LNCaP clone FGC (cell line): ENCODE data around the gene GRM8.

Experiments
- DNase-seq: peaks from one replicate; pipeline ENCODE4 v3.0.0-alpha.2; 2011; ENCODE audit warnings: low read depth
- H3K4me3 ChIP-seq: 2 replicates; pipeline ENCODE4 v1.5.1; 2011; ENCODE audit warnings: mild to moderate bottlenecking, low read depth, low read length, control low read depth
- TF ChIP-seq, protein P1 (sequence below): IDR thresholded peaks from 2 replicates; pipeline ENCODE4 v1.5.1; 2012; ENCODE audit warnings: mild to moderate bottlenecking; ENCODE audit not compliant: control insufficient read depth, insufficient read depth; ENCODE audit errors: extremely low read depth

Gene GRM8

DNA sequence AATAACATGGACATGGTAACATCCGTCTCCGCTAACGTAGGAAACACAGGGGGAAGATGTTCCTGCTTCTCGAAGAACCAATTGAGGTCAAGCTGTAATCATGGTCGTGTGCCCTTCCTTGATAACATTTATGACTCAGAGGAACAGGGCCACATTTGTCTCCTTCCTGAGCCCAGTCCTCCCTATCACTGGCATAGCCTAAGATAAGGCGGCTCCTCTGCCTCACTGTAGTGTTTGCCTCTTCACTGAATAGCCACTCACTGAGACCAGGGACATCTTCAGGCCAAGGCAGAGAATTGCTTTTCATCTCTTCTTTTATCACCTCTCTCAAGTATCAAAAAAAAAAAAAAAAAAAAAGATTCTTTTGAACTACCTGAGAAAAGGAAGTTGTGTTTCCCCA is 5.4 kb upstream of the GRM8 start:
- H3K4me3 ChIP-seq, result no peak overlapping the region
- no peak for DNase-seq
- TF ChIP-seq, protein P1, sequence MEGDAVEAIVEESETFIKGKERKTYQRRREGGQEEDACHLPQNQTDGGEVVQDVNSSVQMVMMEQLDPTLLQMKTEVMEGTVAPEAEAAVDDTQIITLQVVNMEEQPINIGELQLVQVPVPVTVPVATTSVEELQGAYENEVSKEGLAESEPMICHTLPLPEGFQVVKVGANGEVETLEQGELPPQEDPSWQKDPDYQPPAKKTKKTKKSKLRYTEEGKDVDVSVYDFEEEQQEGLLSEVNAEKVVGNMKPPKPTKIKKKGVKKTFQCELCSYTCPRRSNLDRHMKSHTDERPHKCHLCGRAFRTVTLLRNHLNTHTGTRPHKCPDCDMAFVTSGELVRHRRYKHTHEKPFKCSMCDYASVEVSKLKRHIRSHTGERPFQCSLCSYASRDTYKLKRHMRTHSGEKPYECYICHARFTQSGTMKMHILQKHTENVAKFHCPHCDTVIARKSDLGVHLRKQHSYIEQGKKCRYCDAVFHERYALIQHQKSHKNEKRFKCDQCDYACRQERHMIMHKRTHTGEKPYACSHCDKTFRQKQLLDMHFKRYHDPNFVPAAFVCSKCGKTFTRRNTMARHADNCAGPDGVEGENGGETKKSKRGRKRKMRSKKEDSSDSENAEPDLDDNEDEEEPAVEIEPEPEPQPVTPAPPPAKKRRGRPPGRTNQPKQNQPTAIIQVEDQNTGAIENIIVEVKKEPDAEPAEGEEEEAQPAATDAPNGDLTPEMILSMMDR, result no peak

DNA sequence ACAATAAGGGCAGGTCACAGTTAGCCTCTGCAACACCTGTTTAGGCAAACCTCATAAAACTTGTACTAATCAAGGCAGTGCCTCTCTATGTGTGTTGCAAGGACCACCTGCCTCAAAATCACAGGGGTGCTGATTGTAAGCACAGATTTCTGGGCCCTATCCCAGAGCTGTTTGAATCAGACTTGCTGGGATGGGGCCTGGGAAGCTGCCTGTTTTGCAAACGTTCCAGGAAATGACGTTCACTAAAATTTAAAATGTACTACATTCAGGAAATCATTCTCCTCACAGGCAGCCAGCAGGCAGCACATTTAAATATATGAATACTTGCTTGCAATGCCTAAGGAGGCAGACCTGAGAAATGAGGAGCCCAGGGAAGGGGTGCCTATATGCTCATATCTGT is 4.3 kb upstream of the GRM8 start:
- no peak for DNase-seq
- no peak overlapping the region for H3K4me3 ChIP-seq
- TF ChIP-seq, protein P1, result no peak

DNA sequence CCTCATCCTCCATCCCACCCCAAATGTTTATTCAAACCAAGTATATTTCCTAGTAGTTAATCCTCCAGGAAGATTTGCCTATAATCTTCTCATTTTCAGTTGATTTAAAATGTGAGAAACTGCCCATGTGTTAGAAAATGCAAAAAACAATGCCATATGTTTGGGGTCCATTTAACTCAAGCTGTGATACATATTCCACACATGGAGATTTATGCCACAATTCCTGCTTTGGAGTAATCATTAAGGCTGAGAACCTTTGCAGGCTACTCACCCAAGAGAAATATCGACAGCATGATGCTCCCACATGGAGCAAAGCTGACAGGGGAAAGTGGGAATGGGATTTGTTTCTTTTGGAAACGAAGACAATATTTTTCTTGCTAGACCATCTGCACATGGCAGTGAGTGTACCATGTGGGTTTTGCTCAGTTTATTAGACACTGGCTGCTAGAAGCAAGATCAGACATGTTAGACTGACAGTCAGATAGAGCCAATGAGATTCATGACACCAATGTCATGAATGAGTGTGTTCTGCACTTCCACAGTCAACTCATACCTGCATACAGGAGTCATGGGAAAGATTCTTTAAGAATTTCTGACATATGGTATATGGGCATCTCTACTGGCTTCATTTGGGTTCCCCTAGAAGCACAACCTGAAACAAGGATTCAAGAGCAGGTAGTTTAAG is 3.4 kb upstream of the GRM8 start:
- TF ChIP-seq, protein P1, result no peak
- no peak for DNase-seq
- no peak overlapping the region for H3K4me3 ChIP-seq

DNA sequence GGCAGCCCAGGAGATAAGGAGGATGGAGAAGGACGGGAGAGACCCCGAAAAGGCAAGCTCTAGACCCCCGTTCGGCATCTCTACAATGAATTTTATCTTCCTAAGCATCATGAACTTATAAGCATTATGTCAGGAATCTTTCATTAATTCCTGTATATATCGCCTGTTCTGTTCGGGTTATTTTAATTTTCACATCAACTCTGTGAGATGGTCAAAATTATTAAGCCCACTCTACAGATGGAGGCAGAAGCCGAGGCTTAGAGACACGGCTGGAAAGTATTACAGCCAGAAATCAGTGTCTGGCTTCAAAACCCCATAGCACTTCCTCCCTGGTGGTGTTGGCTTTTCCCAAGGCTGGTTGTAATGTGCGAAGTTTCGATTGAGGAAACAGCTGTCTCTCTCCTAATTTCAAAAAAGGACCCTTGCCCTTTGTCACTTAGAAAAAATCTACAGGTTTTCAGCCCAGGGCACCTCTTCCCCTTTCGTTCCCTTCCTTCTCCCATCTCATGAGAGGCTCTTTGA is 1.5 kb upstream of the GRM8 start:
- H3K4me3 ChIP-seq, result no peak overlapping the region; the same call in 1 of the 2 replicates
- TF ChIP-seq, protein P1, result no peak
- DNase-seq, result no peak

- TF ChIP-seq, protein P1, result peak; percentile 95
- DNase-seq, result no peak
- H3K4me3 ChIP-seq, result peak overlapping the region; percentile 55
Observed at GRCh38 chr7:127253281-127254162, 781 bp upstream of the GRM8 start.

- DNase-seq, result no peak
- TF ChIP-seq, protein P1, result no peak
Observed at GRCh38 chr7:127252377-127252713, 396 bp downstream of the GRM8 start.

More at GRCh38 chr7:127252377-127252713, 396 bp downstream of the GRM8 start:
- H3K4me3 ChIP-seq, result no peak overlapping the region
